HL-60 (cell line): ENCODE results near the gene PDE3A.

Experiments used
- DNase-seq, 2 experiments: peaks; one replicate each; pipeline ENCODE4 v3.0.0-alpha.2; 2010 to 2020; ENCODE audit warnings: low read depth in 1 of 2, low spot score in 1 of 2
- H3K27ac ChIP-seq: fragments of 250-450 bp; sonication (Bioruptor Pico); replicated peaks from 2 replicates; pipeline ENCODE4 v1.5.1; 2020; ENCODE audit warnings: mild to moderate bottlenecking, moderate library complexity
- H3K27me3 ChIP-seq: fragments of 250-450 bp; sonication (Bioruptor Pico); 2 replicates; pipeline ENCODE4 v1.5.1; 2021; ENCODE audit warnings: mild to moderate bottlenecking, moderate library complexity; ENCODE audit not compliant: insufficient read depth, poor library complexity, severe bottlenecking
- H3K4me3 ChIP-seq: replicated peaks from 2 replicates; pipeline ENCODE4 v1.5.1; 2011; ENCODE audit warnings: mild to moderate bottlenecking, control low read depth, low read length; ENCODE audit not compliant: insufficient read depth
- GABPA ChIP-seq: IDR thresholded peaks from 2 replicates; pipeline ENCODE4 v1.6.1; 2012; ENCODE audit warnings: low read depth
- POLR2AphosphoS5 ChIP-seq: IDR thresholded peaks from 2 replicates; pipeline ENCODE4 v1.6.1; 2012; ENCODE audit warnings: low read depth
- SPI1 ChIP-seq: IDR thresholded peaks from 2 replicates; pipeline ENCODE4 v1.6.1; 2012; ENCODE audit warnings: low read depth, mild to moderate bottlenecking, borderline replicate concordance
- TF ChIP-seq, protein P1 (sequence below): IDR thresholded peaks from one replicate; pipeline ENCODE4 v1.5.1; 2011; ENCODE audit warnings: low read length, control low read depth, inconsistent platforms; ENCODE audit not compliant: insufficient read depth
- TF ChIP-seq, protein P2 (sequence below): IDR thresholded peaks from 2 replicates; pipeline ENCODE4 v1.6.1; 2012; ENCODE audit warnings: low read depth; ENCODE audit not compliant: insufficient replicate concordance

Gene PDE3A

DNA sequence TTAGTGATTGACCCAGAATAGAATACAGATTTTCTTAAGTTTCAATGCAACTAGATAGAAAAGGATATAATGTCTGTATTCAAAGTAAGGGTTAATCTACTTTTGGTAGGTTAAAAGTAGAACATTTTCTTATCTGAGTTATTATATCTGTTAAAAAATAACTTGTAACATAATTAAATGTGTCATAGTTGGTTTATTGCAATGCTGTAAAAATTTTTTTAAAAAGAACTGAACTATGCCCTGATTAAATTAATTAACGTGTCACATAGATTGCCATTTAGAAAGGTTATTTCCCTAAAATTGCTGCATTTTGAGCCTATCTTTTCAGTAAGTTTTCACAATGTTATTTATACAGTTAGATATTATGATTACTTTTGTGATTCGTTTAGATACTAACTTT, 89.2 kb downstream of the PDE3A start:
- no peak for DNase-seq
- H3K27ac ChIP-seq, result no peak overlapping the region
- TF ChIP-seq, protein P1, sequence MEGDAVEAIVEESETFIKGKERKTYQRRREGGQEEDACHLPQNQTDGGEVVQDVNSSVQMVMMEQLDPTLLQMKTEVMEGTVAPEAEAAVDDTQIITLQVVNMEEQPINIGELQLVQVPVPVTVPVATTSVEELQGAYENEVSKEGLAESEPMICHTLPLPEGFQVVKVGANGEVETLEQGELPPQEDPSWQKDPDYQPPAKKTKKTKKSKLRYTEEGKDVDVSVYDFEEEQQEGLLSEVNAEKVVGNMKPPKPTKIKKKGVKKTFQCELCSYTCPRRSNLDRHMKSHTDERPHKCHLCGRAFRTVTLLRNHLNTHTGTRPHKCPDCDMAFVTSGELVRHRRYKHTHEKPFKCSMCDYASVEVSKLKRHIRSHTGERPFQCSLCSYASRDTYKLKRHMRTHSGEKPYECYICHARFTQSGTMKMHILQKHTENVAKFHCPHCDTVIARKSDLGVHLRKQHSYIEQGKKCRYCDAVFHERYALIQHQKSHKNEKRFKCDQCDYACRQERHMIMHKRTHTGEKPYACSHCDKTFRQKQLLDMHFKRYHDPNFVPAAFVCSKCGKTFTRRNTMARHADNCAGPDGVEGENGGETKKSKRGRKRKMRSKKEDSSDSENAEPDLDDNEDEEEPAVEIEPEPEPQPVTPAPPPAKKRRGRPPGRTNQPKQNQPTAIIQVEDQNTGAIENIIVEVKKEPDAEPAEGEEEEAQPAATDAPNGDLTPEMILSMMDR, result no peak
- no peak for TF ChIP-seq POLR2AphosphoS5
- TF ChIP-seq, protein P2, sequence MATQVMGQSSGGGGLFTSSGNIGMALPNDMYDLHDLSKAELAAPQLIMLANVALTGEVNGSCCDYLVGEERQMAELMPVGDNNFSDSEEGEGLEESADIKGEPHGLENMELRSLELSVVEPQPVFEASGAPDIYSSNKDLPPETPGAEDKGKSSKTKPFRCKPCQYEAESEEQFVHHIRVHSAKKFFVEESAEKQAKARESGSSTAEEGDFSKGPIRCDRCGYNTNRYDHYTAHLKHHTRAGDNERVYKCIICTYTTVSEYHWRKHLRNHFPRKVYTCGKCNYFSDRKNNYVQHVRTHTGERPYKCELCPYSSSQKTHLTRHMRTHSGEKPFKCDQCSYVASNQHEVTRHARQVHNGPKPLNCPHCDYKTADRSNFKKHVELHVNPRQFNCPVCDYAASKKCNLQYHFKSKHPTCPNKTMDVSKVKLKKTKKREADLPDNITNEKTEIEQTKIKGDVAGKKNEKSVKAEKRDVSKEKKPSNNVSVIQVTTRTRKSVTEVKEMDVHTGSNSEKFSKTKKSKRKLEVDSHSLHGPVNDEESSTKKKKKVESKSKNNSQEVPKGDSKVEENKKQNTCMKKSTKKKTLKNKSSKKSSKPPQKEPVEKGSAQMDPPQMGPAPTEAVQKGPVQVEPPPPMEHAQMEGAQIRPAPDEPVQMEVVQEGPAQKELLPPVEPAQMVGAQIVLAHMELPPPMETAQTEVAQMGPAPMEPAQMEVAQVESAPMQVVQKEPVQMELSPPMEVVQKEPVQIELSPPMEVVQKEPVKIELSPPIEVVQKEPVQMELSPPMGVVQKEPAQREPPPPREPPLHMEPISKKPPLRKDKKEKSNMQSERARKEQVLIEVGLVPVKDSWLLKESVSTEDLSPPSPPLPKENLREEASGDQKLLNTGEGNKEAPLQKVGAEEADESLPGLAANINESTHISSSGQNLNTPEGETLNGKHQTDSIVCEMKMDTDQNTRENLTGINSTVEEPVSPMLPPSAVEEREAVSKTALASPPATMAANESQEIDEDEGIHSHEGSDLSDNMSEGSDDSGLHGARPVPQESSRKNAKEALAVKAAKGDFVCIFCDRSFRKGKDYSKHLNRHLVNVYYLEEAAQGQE, result no peak
- H3K4me3 ChIP-seq, result no peak overlapping the region
- no peaks in the 10 kb centered on the region for H3K27me3 ChIP-seq

DNA sequence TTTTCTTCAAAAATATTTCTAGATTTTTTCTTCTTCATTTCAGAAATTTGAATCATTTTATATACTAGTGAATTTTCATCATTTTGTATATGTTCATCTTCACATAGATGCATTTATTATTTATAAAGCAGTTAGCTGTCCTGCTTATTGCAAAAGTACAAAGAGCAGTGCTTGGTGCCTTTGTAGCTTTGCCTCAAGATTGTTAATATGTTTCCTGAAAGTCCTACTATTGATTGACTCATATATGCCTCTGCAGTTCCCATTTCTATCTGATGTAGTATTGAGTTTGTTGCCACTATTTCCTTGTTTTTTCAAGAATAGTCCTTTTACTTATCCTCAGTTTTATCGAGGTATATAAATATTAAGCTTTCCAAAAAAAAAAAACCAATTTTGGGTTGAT, 89.7 kb downstream of the PDE3A start:
- TF ChIP-seq SPI1 (no peak), POLR2AphosphoS5 (no peak), GABPA (no peak)
- TF ChIP-seq, protein P2, result no peak
- TF ChIP-seq, protein P1, result no peak
- no peak for DNase-seq
- Histone ChIP-seq H3K4me3 (no peak overlapping the region), H3K27me3 (no peaks in the 10 kb centered on the region), H3K27ac (no peak overlapping the region)

DNA sequence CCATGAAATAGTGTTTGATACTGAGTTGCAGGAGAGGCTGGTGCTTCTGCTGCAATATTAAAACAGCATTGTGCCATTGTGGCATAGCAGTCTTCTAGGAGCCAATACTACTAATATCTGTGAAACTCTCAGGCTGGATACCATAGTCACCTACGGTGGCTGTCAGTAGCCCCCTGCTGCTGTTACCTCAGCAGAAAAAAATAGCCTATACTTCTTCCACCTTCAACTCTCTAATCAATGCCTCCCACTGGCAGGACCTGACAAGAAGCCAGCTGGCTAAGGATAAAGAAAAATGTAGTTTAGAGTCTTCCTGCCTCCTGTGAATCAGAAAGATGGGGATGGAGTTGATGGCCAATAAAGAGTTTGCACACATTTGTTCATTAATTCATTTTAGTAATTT, 91.6 kb downstream of the PDE3A start:
- TF ChIP-seq, protein P1, result no peak
- TF ChIP-seq POLR2AphosphoS5, result no peak
- no peak for TF ChIP-seq SPI1
- no peak for TF ChIP-seq GABPA
- TF ChIP-seq, protein P2, result no peak
- Histone ChIP-seq H3K27ac (no peak overlapping the region), H3K4me3 (no peak overlapping the region), H3K27me3 (no peaks in the 10 kb centered on the region)
- DNase-seq, result no peak
